HG03457 (cell line): ENCODE data around the gene OR6S1.
"Not testable (repeated sequence)": the region's sequence is repeated elsewhere in the genome, so short reads cannot be mapped to it uniquely, and the experiment has no call there.

Experiments used
- ATAC-seq: cut with Tn5 transposase; IDR thresholded peaks from one replicate; pipeline ENCODE4 v1.9.1; 2021; ENCODE audit warnings: moderate number of reproducible peaks; ENCODE audit not compliant: unreplicated experiment

The OR6S1 gene

DNA sequence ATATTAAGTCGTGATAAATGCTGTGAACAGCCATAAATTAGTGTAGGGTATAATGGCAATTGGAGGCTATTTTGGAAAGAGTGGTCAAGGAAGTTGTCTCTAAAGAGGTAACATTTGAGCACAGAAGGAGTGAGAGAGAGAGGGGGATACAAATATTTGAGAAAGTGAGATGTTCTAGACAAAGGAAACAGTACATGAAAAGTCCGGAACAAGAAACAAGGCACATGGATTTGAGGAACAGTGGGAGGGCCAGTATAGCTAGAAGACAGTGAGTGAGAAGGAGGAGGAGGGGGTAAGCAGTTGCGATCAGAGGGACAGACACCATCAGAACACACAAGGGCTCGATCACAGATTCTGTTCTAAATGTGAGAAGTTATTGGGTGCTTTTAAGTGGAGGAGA, 30.2 kb downstream of the OR6S1 start:
- ATAC-seq, result no peak

- ATAC-seq, result no peak
Measured at GRCh38 chr14:20610002-20610765, 31.3 kb downstream of the OR6S1 start.

DNA sequence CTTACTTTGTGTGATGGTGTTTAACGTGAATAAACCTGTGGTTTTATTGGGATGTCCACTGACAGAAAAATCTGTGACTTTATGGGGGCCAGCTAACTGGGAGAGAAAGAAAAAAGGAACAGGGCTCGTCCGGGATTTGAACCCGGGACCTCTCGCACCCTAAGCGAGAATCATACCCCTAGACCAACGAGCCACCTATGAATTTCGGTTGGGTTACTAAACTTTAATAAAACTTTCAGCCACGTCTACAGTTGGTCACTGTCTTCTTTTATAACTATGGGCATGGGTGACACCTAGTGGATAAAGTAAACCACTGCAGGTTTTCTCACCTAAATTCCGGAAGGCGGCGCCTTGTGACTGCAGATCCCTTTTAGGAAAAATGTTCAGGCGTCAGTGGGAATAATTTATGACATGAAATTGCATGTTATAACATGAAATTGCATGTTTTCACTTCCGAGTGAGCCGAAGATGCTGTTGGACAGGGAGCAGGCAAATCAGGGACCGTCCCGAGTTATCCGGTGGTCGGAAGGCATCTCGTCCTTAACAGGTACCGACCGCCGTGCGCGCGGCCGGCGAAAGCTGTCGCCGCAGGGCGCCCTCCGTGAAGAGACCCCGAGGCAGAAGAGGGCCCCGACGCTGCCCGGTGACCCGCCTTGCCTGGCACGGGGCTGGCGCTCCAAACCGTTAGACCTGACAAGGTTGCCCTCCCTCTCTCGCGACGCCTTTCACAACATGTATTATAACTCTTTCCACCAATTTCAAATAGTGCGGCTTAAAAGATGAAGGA, 32.1 kb downstream of the OR6S1 start:
- ATAC-seq, result no peak

DNA sequence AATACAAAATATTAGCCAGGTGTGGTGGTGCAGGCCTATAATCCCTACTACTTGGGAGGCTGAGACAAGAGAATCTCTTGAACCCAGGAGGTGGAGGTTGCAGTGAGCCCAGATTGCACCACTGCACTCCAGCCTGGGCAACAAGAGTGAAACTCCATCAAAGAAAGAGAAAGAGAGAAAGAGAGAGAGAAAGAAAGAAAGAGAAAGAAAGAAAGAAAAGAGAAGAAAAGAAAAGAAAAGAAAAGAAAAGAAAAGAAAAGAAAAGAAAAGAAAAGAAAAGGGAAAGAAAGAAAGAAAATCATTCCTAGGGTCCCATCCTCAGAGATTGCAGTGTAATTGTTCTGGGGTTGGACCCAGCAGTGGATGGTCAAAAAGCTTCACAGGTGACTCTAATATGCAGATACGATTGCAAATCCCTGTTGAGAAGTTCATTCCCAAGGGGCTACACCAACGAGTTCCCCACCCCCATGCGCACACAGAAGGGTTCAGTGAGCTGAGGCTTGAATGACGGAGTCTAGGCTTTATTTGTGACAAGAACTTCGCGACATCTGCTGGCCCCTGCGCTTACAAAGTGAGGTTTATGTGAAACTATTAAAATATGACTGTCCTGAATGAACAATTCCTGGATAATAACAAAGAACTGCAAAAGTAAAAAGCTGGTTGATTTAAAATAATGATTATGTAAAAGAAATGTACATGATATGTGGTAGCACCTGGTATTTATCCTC, 32.9 kb downstream of the OR6S1 start:
- ATAC-seq, result no peak

GRCh38 chr14:20607617-20608016, 33.9 kb downstream of the OR6S1 start:
- ATAC-seq, result no peak

DNA sequence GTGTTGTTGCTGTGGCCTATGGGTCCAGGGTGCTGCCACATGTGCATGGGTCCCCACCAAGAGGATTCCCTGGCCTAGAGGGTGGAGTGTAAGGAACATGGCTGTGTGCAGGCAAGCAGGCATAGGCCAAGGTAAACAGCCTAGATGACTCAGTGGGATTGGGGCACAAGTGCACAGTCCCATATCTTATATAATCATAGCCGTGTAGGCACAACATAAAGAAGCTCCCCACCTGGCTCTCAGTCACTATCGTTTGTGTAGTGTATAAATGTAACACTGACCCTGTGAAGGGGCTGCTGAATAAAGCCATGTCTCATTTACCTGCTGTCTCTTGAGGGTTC, 34.6 kb downstream of the OR6S1 start:
- ATAC-seq, result no peak

DNA sequence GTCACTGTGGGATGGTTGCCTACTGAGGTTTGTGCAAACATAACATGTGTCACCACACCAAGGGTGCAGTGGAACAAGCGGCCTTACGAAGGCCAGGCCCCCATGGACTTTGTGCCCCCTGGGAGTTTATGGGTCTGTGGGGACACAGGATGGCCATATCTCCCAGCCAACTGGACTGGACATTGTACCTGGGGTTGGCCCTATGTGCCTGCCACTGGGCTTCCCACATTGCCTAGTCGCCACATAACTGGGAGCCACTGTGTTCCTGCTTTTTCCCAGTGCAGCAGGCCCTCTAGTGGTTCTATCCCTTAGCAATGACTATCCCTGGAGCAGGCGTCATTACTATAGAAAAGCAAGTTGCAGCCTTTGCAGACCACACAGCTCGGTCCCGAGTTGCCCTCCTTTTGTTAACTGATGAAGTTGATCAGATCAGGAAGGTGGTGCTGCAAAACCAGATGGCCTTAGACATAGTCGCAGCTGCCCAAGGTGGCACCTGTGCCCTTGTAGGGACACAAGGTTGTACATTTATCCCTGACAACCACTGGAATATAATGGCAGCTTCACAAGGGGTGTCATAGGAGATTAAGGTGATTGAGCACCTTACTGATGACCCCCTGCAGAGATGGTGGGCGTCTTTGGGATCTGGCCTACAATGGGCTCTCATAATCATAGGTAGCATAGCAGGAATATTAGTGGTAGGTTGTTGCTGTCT, 35.1 kb downstream of the OR6S1 start:
- no peak for ATAC-seq

GRCh38 chr14:20603813-20604690, 37.4 kb downstream of the OR6S1 start:
- ATAC-seq, result no peak

DNA sequence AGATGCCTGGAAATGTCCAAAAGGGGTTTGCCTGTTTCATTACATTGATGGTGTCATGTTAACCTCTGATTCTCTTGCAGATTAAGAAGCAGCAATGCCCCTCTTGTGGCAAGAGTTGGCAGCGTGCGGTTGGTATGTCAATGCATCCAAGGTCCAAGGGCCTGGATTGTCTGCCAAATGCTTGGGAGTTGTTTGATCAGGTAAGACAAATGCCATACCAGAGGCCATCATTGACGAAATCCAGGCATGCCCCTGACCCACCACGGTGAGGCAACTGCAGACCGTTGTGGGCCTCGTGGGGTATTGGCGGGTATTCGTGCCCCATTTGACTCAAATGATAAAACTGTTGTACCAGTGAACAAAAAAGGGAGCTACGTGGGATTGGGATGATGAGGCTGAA, 38.9 kb downstream of the OR6S1 start:
- no peak for ATAC-seq

- no peak for ATAC-seq
Measured at GRCh38 chr14:20601522-20601921, 40.0 kb downstream of the OR6S1 start.

DNA sequence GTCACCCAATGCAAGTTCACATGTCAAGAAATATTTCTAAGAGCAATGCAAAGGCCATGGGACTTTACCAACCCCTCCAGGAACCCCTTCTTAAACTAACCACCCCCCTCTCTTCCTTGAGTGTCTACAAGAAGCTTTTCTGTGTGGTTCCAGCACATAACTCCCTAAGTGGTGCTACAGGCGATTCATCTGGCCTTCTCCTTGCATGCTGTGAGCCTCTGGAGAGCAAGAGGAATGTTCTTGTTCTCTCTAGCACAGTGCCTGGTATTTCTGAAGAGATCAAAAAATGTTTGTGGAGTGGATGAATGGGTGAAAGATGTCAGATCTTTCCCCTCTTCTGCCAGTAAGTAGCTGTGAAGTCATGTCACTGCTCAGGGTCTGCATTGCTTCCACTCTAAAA, 44.4 kb downstream of the OR6S1 start:
- no peak for ATAC-seq

- not testable (repeated sequence) for ATAC-seq
Measured at GRCh38 chr14:20595726-20596125, 45.8 kb downstream of the OR6S1 start.

GRCh38 chr14:20592574-20592973, 48.9 kb downstream of the OR6S1 start:
- no peak for ATAC-seq

- ATAC-seq, result no peak
Measured at GRCh38 chr14:20591235-20591634, 50.3 kb downstream of the OR6S1 start, which contains the start of gene RNASE12. Gene RNASE12, minus strand, starts transcription at chr14:20591376. Its CDS starts 653 bp downstream, at chr14:20590723.
